K562 (cell line): Measurements from ENCODE around the gene TMEM138. TPM values are rescaled to one million over a fixed set of nuclear protein-coding genes. Genes with fewer than 3 reads are reported as not detected.

Source experiments
- CREB3 ChIP-seq: fragments of 450-650 bp; conservative IDR thresholded peaks from 2 replicates; pipeline ENCODE4 v1.6.1; 2016; ENCODE audit warnings: missing genetic modification characterization, low read depth, mild to moderate bottlenecking, missing compliant biosample characterization, moderate library complexity
- FOXP4 ChIP-seq: sonication (generic); formaldehyde crosslinking; IDR thresholded peaks from 2 replicates; pipeline ENCODE4 v1.8.0; 2022; ENCODE audit warnings: mild to moderate bottlenecking, missing genetic modification reagents, borderline replicate concordance
- GMEB1 ChIP-seq: fragments of 250-450 bp; sonication (Bioruptor Pico); IDR thresholded peaks from 2 replicates; pipeline ENCODE4 v1.4.0; 2020; ENCODE audit warnings: mild to moderate bottlenecking
- KAT7 ChIP-seq: sonication (generic); formaldehyde crosslinking; IDR thresholded peaks from 2 replicates; pipeline ENCODE4 v1.8.0; 2022; ENCODE audit warnings: missing genetic modification reagents, mild to moderate bottlenecking, borderline replicate concordance
- POLR3G ChIP-seq: IDR thresholded peaks from 2 replicates; pipeline ENCODE4 v1.6.1; 2011; ENCODE audit not compliant: insufficient read length, insufficient replicate concordance; ENCODE audit errors: extremely low read depth
- SMC3 ChIP-seq: conservative IDR thresholded peaks from 2 replicates; pipeline ENCODE4 v1.6.1; 2011; ENCODE audit warnings: low read depth, low read length, improper control_type of control experiment; ENCODE audit not compliant: insufficient read depth
- TAF7 ChIP-seq: fragments of 450-650 bp; IDR thresholded peaks from 2 replicates; pipeline ENCODE4 v1.6.1; 2016; ENCODE audit warnings: missing genetic modification characterization, missing compliant biosample characterization
- TCF15 ChIP-seq: fragments of 250-450 bp; sonication (Bioruptor Pico); IDR thresholded peaks from 2 replicates; pipeline ENCODE4 v1.8.0; 2022; ENCODE audit warnings: moderate library complexity, mild to moderate bottlenecking, inconsistent platforms
- TGIF2 ChIP-seq: sonication (generic); formaldehyde crosslinking; IDR thresholded peaks from 2 replicates; pipeline ENCODE4 v1.8.1; 2022; ENCODE audit warnings: mild to moderate bottlenecking, missing genetic modification reagents, moderate library complexity
- THAP7 ChIP-seq: fragments of 250-450 bp; sonication (Bioruptor Pico); IDR thresholded peaks from 2 replicates; pipeline ENCODE4 v1.5.0; 2021
- TRIM25 ChIP-seq: fragments of 450-650 bp; IDR thresholded peaks from 2 replicates; pipeline ENCODE4 v1.7.0; 2016; ENCODE audit warnings: borderline replicate concordance
- ZBTB26 ChIP-seq: fragments of 450-650 bp; formaldehyde crosslinking; IDR thresholded peaks from 2 replicates; pipeline ENCODE4 v1.4.0; 2022; ENCODE audit warnings: missing genetic modification characterization
- ZNF134 ChIP-seq: fragments of 250-450 bp; sonication (Bioruptor Pico); conservative IDR thresholded peaks from 2 replicates; pipeline ENCODE4 v1.4.0; 2020
- ZNF146 ChIP-seq: IDR thresholded peaks from one replicate; pipeline ENCODE4 v1.6.1; 2018; ENCODE audit warnings: missing compliant biosample characterization; ENCODE audit not compliant: unreplicated experiment
- ZNF174 ChIP-seq: fragments of 250-450 bp; sonication (Bioruptor Pico); IDR thresholded peaks from 2 replicates; pipeline ENCODE4 v1.4.0; 2020; ENCODE audit warnings: mild to moderate bottlenecking
- ZNF398 ChIP-seq: fragments of 250-450 bp; sonication (Bioruptor Pico); IDR thresholded peaks from 2 replicates; pipeline ENCODE4 v1.8.0; 2021; ENCODE audit warnings: moderate library complexity, mild to moderate bottlenecking, inconsistent platforms
- polyA plus RNA-seq, 8 experiments: library from polyadenylated mRNA; depleted of rRNA in 4 of 8; stranded (reverse) in 5 of 8; unstranded in 3 of 8; fragments of >200 nt; fragmentation: Nextera tagmentation in 2 of 8; fragmentation: Illumina TruSeq in 1 of 8; extraction: Ambion mirVana in 2 of 8; extraction: Trizol in 1 of 8; gene quantifications; 2 replicates each; pipeline versions ENCODE4 v1.2.1 to v1.2.3, GENCODE V29; 2011 to 2014; ENCODE audit warnings: inconsistent platforms in 1 of 8, missing spikeins in 1 of 8
- total RNA-seq, 7 experiments: library from RNA; depleted of rRNA in 6 of 7; stranded (reverse); fragments of >200 nt in 6 of 7; fragmentation: Illumina TruSeq in 2 of 7; extraction: Trizol in 2 of 7; gene quantifications; 2 replicates each; pipeline versions ENCODE4 v1.2.1 to v1.2.3, GENCODE V29; 2011 to 2021; ENCODE audit warnings: low replicate concordance in 1 of 7

TMEM138 gene
- total and polyA plus RNA-seq, 9 of the 15 experiments (the other 6 are each of a cell fraction or from before 2014, with no cell fraction given) = 23.2 to 168 (median 63.1) TPM

GRCh38 chr11:61332281-61332796 is 29.8 kb upstream of the TMEM138 start (continued):
- TF ChIP-seq CREB3 (no peak), KAT7 (CRISPR knock-in tag) (no peak), FOXP4 (CRISPR knock-in tag) (no peak), TRIM25 (no peak), ZNF398 (CRISPR knock-in tag) (no peak), SMC3 (0 out of 2 replicates have a peak, but pooled peaks have one; percentile 1), POLR3G (no peak), TCF15 (CRISPR knock-in tag) (no peak), THAP7 (no peak), GMEB1 (CRISPR knock-in tag) (no peak), ZNF174 (CRISPR knock-in tag) (no peak), ZBTB26 (CRISPR knock-in tag) (no peak), ZNF134 (CRISPR knock-in tag) (no peak), TAF7 (tag) (no peak), TGIF2 (CRISPR knock-in tag) (no peak), ZNF146 (CRISPR knock-in tag) (no peak)
